ENCODE results near the gene CACNA1C. TPM values are rescaled to one million over a fixed set of nuclear protein-coding genes. Genes with fewer than 3 reads are reported as not detected.

The CACNA1C gene
- total and polyA plus RNA-seq, 2 donors = 0.71 TPM

GRCh38 chr12:2329661-2330210 lies 276.9 kb downstream of the CACNA1C start:
- no peak overlapping the region for H3K4me3 ChIP-seq (ENCODE audit: low read length in 2 of 2)
- H3K27me3 ChIP-seq (ENCODE audit: control insufficient read depth in 2 of 2, insufficient read depth in 1 of 2, low read length in 1 of 2) = no peaks in the 10 kb centered on the region
- DNase-seq (ENCODE audit: low read depth in 6 of 9, low spot score in 9 of 9) = no peak
- H3K9me3 ChIP-seq (ENCODE audit: control insufficient read depth in 2 of 2, insufficient read depth in 1 of 2, low read length in 1 of 2) = no peaks in the 10 kb centered on the region
- H3K36me3 ChIP-seq (ENCODE audit: control insufficient read depth in 2 of 2, insufficient read depth in 2 of 2, low read length in 1 of 2) = no peaks in the 10 kb centered on the region
- no peak overlapping the region for H3K27ac ChIP-seq (ENCODE audit: low read depth in 1 of 2, low read length in 1 of 2)
- H3K4me1 ChIP-seq (ENCODE audit: control insufficient read depth in 2 of 2, insufficient read depth in 2 of 2, low read length in 2 of 2) = peaks cover 0 to 3% of the 10 kb centered on the region in 2 donors
- WGBS = 93% methylated on average over 7 of the region's 7 CpGs

- H3K36me3 ChIP-seq (ENCODE audit: control insufficient read depth in 2 of 2, insufficient read depth in 2 of 2, low read length in 1 of 2) = no peaks in the 10 kb centered on the region
- DNase-seq (ENCODE audit: low read depth in 6 of 9, low spot score in 9 of 9) = no peak
- no peaks in the 10 kb centered on the region for H3K27me3 ChIP-seq (ENCODE audit: control insufficient read depth in 2 of 2, insufficient read depth in 1 of 2, low read length in 1 of 2)
- WGBS = 94% methylated on average over 1 of the region's 1 CpG
- H3K27ac ChIP-seq (ENCODE audit: low read depth in 1 of 2, low read length in 1 of 2) = no peak overlapping the region
- H3K4me3 ChIP-seq (ENCODE audit: low read length in 2 of 2) = no peak overlapping the region
- no peaks in the 10 kb centered on the region for H3K9me3 ChIP-seq (ENCODE audit: control insufficient read depth in 2 of 2, insufficient read depth in 1 of 2, low read length in 1 of 2)
- no peaks in the 10 kb centered on the region for H3K4me1 ChIP-seq (ENCODE audit: control insufficient read depth in 2 of 2, insufficient read depth in 2 of 2, low read length in 2 of 2)
Observed at GRCh38 chr12:2332236-2332635, 279.4 kb downstream of the CACNA1C start.

GRCh38 chr12:2332947-2333346 lies 280.2 kb downstream of the CACNA1C start:
- Histone ChIP-seq H3K27ac (ENCODE audit: low read depth in 1 of 2, low read length in 1 of 2) (no peak overlapping the region), H3K36me3 (ENCODE audit: control insufficient read depth in 2 of 2, insufficient read depth in 2 of 2, low read length in 1 of 2) (no peaks in the 10 kb centered on the region), H3K27me3 (ENCODE audit: control insufficient read depth in 2 of 2, insufficient read depth in 1 of 2, low read length in 1 of 2) (no peaks in the 10 kb centered on the region), H3K9me3 (ENCODE audit: control insufficient read depth in 2 of 2, insufficient read depth in 1 of 2, low read length in 1 of 2) (no peaks in the 10 kb centered on the region), H3K4me1 (ENCODE audit: control insufficient read depth in 2 of 2, insufficient read depth in 2 of 2, low read length in 2 of 2) (no peaks in the 10 kb centered on the region), H3K4me3 (ENCODE audit: low read length in 2 of 2) (no peak overlapping the region)
- 97% methylated on average over 7 of the region's 7 CpGs for WGBS
- no peak for DNase-seq (ENCODE audit: low read depth in 6 of 9, low spot score in 9 of 9)

- Histone ChIP-seq H3K27ac (ENCODE audit: low read depth in 1 of 2, low read length in 1 of 2) (no peak overlapping the region), H3K36me3 (ENCODE audit: control insufficient read depth in 2 of 2, insufficient read depth in 2 of 2, low read length in 1 of 2) (no peaks in the 10 kb centered on the region), H3K27me3 (ENCODE audit: control insufficient read depth in 2 of 2, insufficient read depth in 1 of 2, low read length in 1 of 2) (no peaks in the 10 kb centered on the region), H3K4me1 (ENCODE audit: control insufficient read depth in 2 of 2, insufficient read depth in 2 of 2, low read length in 2 of 2) (no peaks in the 10 kb centered on the region), H3K4me3 (ENCODE audit: low read length in 2 of 2) (no peak overlapping the region), H3K9me3 (ENCODE audit: control insufficient read depth in 2 of 2, insufficient read depth in 1 of 2, low read length in 1 of 2) (no peaks in the 10 kb centered on the region)
- WGBS = 96% methylated on average over 7 of the region's 7 CpGs
- no peak for DNase-seq (ENCODE audit: low read depth in 6 of 9, low spot score in 9 of 9)
Observed at GRCh38 chr12:2333491-2334195, 280.9 kb downstream of the CACNA1C start.

GRCh38 chr12:2334271-2334670 lies 281.5 kb downstream of the CACNA1C start:
- H3K36me3 ChIP-seq (ENCODE audit: control insufficient read depth in 2 of 2, insufficient read depth in 2 of 2, low read length in 1 of 2) = no peaks in the 10 kb centered on the region
- H3K4me1 ChIP-seq (ENCODE audit: control insufficient read depth in 2 of 2, insufficient read depth in 2 of 2, low read length in 2 of 2) = no peaks in the 10 kb centered on the region
- no peak for DNase-seq (ENCODE audit: low read depth in 6 of 9, low spot score in 9 of 9)
- 99% methylated on average over 6 of the region's 6 CpGs for WGBS
- H3K4me3 ChIP-seq (ENCODE audit: low read length in 2 of 2) = no peak overlapping the region
- no peaks in the 10 kb centered on the region for H3K27me3 ChIP-seq (ENCODE audit: control insufficient read depth in 2 of 2, insufficient read depth in 1 of 2, low read length in 1 of 2)
- no peak overlapping the region for H3K27ac ChIP-seq (ENCODE audit: low read depth in 1 of 2, low read length in 1 of 2)
- no peaks in the 10 kb centered on the region for H3K9me3 ChIP-seq (ENCODE audit: control insufficient read depth in 2 of 2, insufficient read depth in 1 of 2, low read length in 1 of 2)

GRCh38 chr12:2334689-2335088 lies 281.9 kb downstream of the CACNA1C start:
- no peaks in the 10 kb centered on the region for H3K4me1 ChIP-seq (ENCODE audit: control insufficient read depth in 2 of 2, insufficient read depth in 2 of 2, low read length in 2 of 2)
- H3K27ac ChIP-seq (ENCODE audit: low read depth in 1 of 2, low read length in 1 of 2) = no peak overlapping the region
- 94% methylated on average over 4 of the region's 4 CpGs for WGBS
- no peak overlapping the region for H3K4me3 ChIP-seq (ENCODE audit: low read length in 2 of 2)
- no peak for DNase-seq (ENCODE audit: low read depth in 6 of 9, low spot score in 9 of 9)
- no peaks in the 10 kb centered on the region for H3K9me3 ChIP-seq (ENCODE audit: control insufficient read depth in 2 of 2, insufficient read depth in 1 of 2, low read length in 1 of 2)
- no peaks in the 10 kb centered on the region for H3K36me3 ChIP-seq (ENCODE audit: control insufficient read depth in 2 of 2, insufficient read depth in 2 of 2, low read length in 1 of 2)
- no peaks in the 10 kb centered on the region for H3K27me3 ChIP-seq (ENCODE audit: control insufficient read depth in 2 of 2, insufficient read depth in 1 of 2, low read length in 1 of 2)

GRCh38 chr12:2335109-2335508 lies 282.3 kb downstream of the CACNA1C start:
- no peak for DNase-seq (ENCODE audit: low read depth in 6 of 9, low spot score in 9 of 9)
- no peak overlapping the region for H3K4me3 ChIP-seq (ENCODE audit: low read length in 2 of 2)
- no peaks in the 10 kb centered on the region for H3K9me3 ChIP-seq (ENCODE audit: control insufficient read depth in 2 of 2, insufficient read depth in 1 of 2, low read length in 1 of 2)
- no peak overlapping the region for H3K27ac ChIP-seq (ENCODE audit: low read depth in 1 of 2, low read length in 1 of 2)
- H3K4me1 ChIP-seq (ENCODE audit: control insufficient read depth in 2 of 2, insufficient read depth in 2 of 2, low read length in 2 of 2) = no peaks in the 10 kb centered on the region
- H3K36me3 ChIP-seq (ENCODE audit: control insufficient read depth in 2 of 2, insufficient read depth in 2 of 2, low read length in 1 of 2) = no peaks in the 10 kb centered on the region
- H3K27me3 ChIP-seq (ENCODE audit: control insufficient read depth in 2 of 2, insufficient read depth in 1 of 2, low read length in 1 of 2) = no peaks in the 10 kb centered on the region
- WGBS = 71% methylated on average over 5 of the region's 5 CpGs

GRCh38 chr12:2335513-2335912 lies 282.7 kb downstream of the CACNA1C start:
- no peaks in the 10 kb centered on the region for H3K9me3 ChIP-seq (ENCODE audit: control insufficient read depth in 2 of 2, insufficient read depth in 1 of 2, low read length in 1 of 2)
- no peak overlapping the region for H3K27ac ChIP-seq (ENCODE audit: low read depth in 1 of 2, low read length in 1 of 2)
- no peaks in the 10 kb centered on the region for H3K4me1 ChIP-seq (ENCODE audit: control insufficient read depth in 2 of 2, insufficient read depth in 2 of 2, low read length in 2 of 2)
- H3K36me3 ChIP-seq (ENCODE audit: control insufficient read depth in 2 of 2, insufficient read depth in 2 of 2, low read length in 1 of 2) = no peaks in the 10 kb centered on the region
- 78% methylated on average over 3 of the region's 3 CpGs for WGBS
- no peaks in the 10 kb centered on the region for H3K27me3 ChIP-seq (ENCODE audit: control insufficient read depth in 2 of 2, insufficient read depth in 1 of 2, low read length in 1 of 2)
- H3K4me3 ChIP-seq (ENCODE audit: low read length in 2 of 2) = no peak overlapping the region
- DNase-seq (ENCODE audit: low read depth in 6 of 9, low spot score in 9 of 9) = no peak

- DNase-seq (ENCODE audit: low read depth in 6 of 9, low spot score in 9 of 9) = no peak
- Histone ChIP-seq H3K9me3 (ENCODE audit: control insufficient read depth in 2 of 2, insufficient read depth in 1 of 2, low read length in 1 of 2) (no peaks in the 10 kb centered on the region), H3K27ac (ENCODE audit: low read depth in 1 of 2, low read length in 1 of 2) (no peak overlapping the region), H3K27me3 (ENCODE audit: control insufficient read depth in 2 of 2, insufficient read depth in 1 of 2, low read length in 1 of 2) (no peaks in the 10 kb centered on the region), H3K4me1 (ENCODE audit: control insufficient read depth in 2 of 2, insufficient read depth in 2 of 2, low read length in 2 of 2) (no peaks in the 10 kb centered on the region), H3K4me3 (ENCODE audit: low read length in 2 of 2) (no peak overlapping the region), H3K36me3 (ENCODE audit: control insufficient read depth in 2 of 2, insufficient read depth in 2 of 2, low read length in 1 of 2) (no peaks in the 10 kb centered on the region)
- 74% methylated on average over 3 of the region's 3 CpGs for WGBS
Observed at GRCh38 chr12:2335916-2336315, 283.1 kb downstream of the CACNA1C start.

Measured in thymus (tissue), 11 donors.